GM12874 (cell line): Measurements from ENCODE around the gene SDHD.

Experiments
- CTCF ChIP-seq: IDR thresholded peaks from 2 replicates; pipeline ENCODE4 v1.5.1; 2011; ENCODE audit warnings: low read depth, mild to moderate bottlenecking, control low read depth, low read length, moderate library complexity; ENCODE audit not compliant: insufficient read depth

Gene SDHD

GRCh38 chr11:112051768-112052167 is 34.9 kb upstream of the SDHD start:
- TF ChIP-seq CTCF = no peak

- TF ChIP-seq CTCF = no peak
These were observed 29.5 kb upstream of the SDHD start for GRCh38 chr11:112057170-112057569.

DNA sequence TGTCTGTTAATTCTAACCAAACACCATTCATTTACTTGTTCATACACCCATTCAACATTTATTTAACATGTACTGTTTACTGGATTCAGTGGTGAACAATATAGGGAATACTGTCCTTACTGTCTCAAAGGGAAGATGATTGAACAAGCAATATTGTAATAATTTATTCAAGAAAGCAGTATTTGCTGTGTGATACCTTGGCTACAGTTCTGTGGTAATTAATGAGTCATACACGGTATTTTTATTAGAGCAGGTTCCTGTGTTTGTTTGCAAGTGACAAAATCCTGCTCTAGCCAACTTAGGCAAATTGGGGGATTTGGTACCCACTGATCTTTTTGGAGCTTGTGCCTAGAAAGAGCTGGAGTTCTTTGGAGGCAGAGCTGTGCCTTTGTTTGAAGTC is 28.6 kb upstream of the SDHD start:
- no peak for TF ChIP-seq CTCF

DNA sequence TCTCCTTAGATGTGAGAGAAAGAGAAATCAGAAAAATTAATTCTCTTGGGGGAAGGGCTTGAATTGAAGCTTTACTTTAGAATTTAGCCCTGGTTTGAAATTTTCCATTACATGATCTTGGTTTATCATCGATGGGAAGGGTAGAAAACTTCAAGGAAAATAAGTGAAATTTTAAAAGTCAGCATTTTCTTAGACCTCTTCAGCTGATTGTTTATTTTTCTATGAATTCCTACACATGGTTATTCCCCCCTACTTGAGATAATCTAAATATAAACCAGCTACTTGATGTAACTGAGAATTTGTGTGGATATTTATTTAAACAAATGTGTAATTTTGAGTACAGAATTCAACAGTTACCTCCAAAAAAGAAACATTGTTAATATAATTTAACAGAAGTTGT is 23.8 kb upstream of the SDHD start:
- TF ChIP-seq CTCF = no peak

- no peak for TF ChIP-seq CTCF
These were observed 12.5 kb upstream of the SDHD start, which contains the start of the genes NKAPD1 and PIH1D2 for GRCh38 chr11:112073941-112074811. Gene NKAPD1, plus strand, starts transcription at chr11:112074299. Its CDS starts 1,276 bp downstream, at chr11:112075575. Gene PIH1D2, minus strand, starts transcription at chr11:112074017. Its CDS starts 843 bp downstream, at chr11:112073174.

DNA sequence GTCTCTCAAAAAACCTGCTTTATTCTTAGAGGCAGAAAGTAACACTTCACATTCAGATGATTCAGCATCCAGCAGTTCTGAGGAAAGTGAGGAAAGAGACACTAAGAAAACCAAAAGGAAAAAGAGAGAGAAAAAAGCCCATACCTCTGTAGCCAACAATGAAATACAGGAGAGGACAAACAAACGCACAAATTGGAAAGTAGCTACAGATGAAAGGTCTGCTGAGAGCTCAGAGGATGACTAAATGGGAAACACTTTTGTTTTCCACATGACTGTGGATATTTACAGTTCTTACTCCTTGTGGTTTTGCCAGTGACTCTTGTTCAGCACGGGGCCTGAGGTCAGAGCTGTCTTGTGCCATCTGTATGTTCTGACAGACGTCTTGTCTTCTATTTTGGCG is 3.9 kb upstream of the SDHD start:
- no peak for TF ChIP-seq CTCF

- no peak for TF ChIP-seq CTCF
These were observed 751 bp upstream of the SDHD start for GRCh38 chr11:112085822-112086421.
